Measurements from ENCODE around the gene CDYL2. TPM values are rescaled to one million over a fixed set of nuclear protein-coding genes. Genes with fewer than 3 reads are reported as not detected.
"Not testable (repeated sequence)": the region's sequence is repeated elsewhere in the genome, so short reads cannot be mapped to it uniquely, and the experiment has no call there.

Gene CDYL2
- total RNA-seq, 1 donor from 2014 or later = 4.1 TPM

DNA sequence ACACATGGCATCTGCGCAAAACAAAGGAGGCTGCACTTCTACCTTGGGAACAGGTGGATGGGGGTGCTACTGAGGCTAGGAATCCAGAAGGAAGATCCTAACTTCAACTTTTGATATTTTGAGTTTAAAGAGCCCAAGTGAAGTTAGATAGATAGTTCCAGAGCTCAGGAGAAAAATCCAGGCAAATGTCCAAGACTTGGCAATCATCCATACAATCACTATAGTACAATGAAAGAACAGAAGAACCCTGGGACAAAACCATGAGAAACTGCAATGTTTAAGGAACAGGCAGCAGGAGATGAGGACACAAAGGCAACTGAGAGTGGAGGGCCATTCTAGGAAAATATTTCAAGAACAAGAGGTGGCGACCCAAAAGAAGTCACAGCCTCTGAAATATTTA lies 12.4 kb downstream of the CDYL2 start:
- no peaks in the 10 kb centered on the region for H3K4me1 Mint-ChIP-seq (ENCODE audit: low read depth)
- H3K36me3 Mint-ChIP-seq (ENCODE audit: low read depth) = no peaks in the 10 kb centered on the region
- no peak overlapping the region for H3K4me3 Mint-ChIP-seq (ENCODE audit: unreplicated experiment)
- no peak for DNase-seq (ENCODE audit: low spot score)
- H3K27me3 Mint-ChIP-seq (ENCODE audit: low read depth) = peaks cover 2% of the 10 kb centered on the region
- no peak overlapping the region for H3K27ac Mint-ChIP-seq (ENCODE audit: unreplicated experiment)
- peaks cover 3% of the 10 kb centered on the region for H3K9me3 Mint-ChIP-seq (ENCODE audit: low read depth)
- TF ChIP-seq, protein P1, sequence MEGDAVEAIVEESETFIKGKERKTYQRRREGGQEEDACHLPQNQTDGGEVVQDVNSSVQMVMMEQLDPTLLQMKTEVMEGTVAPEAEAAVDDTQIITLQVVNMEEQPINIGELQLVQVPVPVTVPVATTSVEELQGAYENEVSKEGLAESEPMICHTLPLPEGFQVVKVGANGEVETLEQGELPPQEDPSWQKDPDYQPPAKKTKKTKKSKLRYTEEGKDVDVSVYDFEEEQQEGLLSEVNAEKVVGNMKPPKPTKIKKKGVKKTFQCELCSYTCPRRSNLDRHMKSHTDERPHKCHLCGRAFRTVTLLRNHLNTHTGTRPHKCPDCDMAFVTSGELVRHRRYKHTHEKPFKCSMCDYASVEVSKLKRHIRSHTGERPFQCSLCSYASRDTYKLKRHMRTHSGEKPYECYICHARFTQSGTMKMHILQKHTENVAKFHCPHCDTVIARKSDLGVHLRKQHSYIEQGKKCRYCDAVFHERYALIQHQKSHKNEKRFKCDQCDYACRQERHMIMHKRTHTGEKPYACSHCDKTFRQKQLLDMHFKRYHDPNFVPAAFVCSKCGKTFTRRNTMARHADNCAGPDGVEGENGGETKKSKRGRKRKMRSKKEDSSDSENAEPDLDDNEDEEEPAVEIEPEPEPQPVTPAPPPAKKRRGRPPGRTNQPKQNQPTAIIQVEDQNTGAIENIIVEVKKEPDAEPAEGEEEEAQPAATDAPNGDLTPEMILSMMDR (IDR thresholded peaks at IDR 0.05) = no peak

DNA sequence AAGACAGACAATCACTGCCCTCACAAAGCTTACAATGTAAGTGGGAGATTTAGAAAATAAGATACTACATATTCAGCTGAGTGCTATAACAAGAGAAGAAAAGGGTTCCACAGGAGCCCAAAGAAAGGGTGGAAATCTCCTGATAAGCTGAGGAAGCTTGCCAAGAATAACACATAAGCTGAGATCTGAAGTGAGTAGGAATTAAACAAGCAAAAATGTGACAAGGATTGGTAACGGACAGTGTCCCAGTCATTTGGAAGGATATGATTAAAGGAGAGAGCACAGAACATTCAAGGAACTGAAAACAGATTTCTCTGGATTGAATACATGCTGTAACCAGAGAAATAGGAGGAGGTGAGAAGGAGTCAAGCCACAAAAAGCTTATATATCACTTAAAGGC lies 13.0 kb downstream of the CDYL2 start:
- Mint-ChIP-seq H3K27me3 (ENCODE audit: low read depth) (no peaks in the 10 kb centered on the region), H3K9me3 (ENCODE audit: low read depth) (peaks cover 3% of the 10 kb centered on the region), H3K4me3 (ENCODE audit: unreplicated experiment) (no peak overlapping the region), H3K27ac (ENCODE audit: unreplicated experiment) (no peak overlapping the region), H3K36me3 (ENCODE audit: low read depth) (no peaks in the 10 kb centered on the region), H3K4me1 (ENCODE audit: low read depth) (no peaks in the 10 kb centered on the region)
- TF ChIP-seq, protein P1 (IDR thresholded peaks at IDR 0.05) = no peak
- DNase-seq (ENCODE audit: low spot score) = no peak

DNA sequence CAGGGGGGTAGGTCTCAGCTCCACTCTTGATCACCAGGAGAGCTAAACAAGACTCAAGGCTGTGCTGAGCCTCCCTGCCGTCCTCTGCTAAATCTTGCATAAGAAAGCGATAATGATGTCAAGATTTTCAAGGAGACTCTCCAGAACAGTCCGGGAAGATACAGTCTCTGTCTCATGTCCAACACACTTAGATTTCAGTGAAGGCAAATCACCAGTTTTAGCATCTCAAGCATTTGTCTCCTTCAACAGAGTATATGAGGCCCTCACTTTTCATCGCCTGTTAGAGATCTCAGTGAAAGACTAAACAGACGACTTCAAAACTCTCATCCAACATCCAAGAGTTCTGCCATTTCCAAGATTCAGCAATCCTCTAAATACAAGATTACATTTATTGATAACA lies 13.6 kb downstream of the CDYL2 start:
- Mint-ChIP-seq H3K4me3 (ENCODE audit: unreplicated experiment) (no peak overlapping the region), H3K27ac (ENCODE audit: unreplicated experiment) (no peak overlapping the region), H3K4me1 (ENCODE audit: low read depth) (no peaks in the 10 kb centered on the region), H3K27me3 (ENCODE audit: low read depth) (no peaks in the 10 kb centered on the region), H3K9me3 (ENCODE audit: low read depth) (peaks cover 3% of the 10 kb centered on the region), H3K36me3 (ENCODE audit: low read depth) (no peaks in the 10 kb centered on the region)
- no peak for DNase-seq (ENCODE audit: low spot score)
- TF ChIP-seq, protein P1 (IDR thresholded peaks at IDR 0.05) = no peak

DNA sequence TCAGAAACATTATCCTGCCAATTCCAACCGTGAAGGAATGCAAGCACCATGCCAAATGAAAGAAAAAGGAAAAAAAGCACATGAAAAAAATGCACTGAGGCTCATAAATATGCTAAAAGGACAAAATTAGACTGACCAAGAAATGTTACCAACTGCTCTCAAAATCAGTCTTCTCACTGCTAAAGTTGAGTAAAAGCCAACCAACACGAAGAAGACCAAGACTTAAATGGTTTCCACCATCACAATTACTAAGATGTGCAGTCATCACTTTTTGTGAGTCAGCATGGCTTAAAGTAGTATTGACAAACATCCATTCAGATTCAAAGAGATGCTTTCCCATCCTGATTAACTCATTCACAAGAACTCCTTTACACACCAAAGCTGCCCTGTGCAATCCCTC lies 16.4 kb downstream of the CDYL2 start:
- Mint-ChIP-seq H3K4me1 (ENCODE audit: low read depth) (no peaks in the 10 kb centered on the region), H3K27me3 (ENCODE audit: low read depth) (no peaks in the 10 kb centered on the region), H3K4me3 (ENCODE audit: unreplicated experiment) (no peak overlapping the region), H3K36me3 (ENCODE audit: low read depth) (no peaks in the 10 kb centered on the region), H3K27ac (ENCODE audit: unreplicated experiment) (no peak overlapping the region), H3K9me3 (ENCODE audit: low read depth) (peaks cover 13% of the 10 kb centered on the region)
- no peak for DNase-seq (ENCODE audit: low spot score)
- TF ChIP-seq, protein P1 (IDR thresholded peaks at IDR 0.05) = no peak

DNA sequence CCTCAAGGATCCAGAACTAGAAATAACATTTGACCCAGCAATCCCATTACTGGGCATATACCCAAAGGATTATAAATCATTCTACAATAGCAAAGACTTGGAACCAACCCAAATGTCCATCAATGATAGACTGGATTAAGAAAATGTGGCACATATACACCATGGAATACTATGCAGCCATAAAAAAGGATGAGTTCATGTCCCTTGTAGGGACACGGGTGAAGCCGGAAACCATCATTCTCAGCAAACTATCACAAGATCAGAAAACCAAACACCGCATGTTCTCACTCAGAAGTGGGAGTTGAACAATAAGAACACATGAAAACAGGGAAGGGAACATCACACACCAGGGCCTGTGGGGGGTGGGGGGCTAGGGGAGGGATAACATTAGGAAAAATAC lies 17.8 kb downstream of the CDYL2 start:
- H3K4me1 Mint-ChIP-seq (ENCODE audit: low read depth); H3K36me3 Mint-ChIP-seq (ENCODE audit: low read depth); DNase-seq (ENCODE audit: low spot score); H3K4me3 Mint-ChIP-seq (ENCODE audit: unreplicated experiment); H3K27me3 Mint-ChIP-seq (ENCODE audit: low read depth); H3K27ac Mint-ChIP-seq (ENCODE audit: unreplicated experiment): not testable (repeated sequence)
- peaks cover 27% of the 10 kb centered on the region for H3K9me3 Mint-ChIP-seq (ENCODE audit: low read depth)

DNA sequence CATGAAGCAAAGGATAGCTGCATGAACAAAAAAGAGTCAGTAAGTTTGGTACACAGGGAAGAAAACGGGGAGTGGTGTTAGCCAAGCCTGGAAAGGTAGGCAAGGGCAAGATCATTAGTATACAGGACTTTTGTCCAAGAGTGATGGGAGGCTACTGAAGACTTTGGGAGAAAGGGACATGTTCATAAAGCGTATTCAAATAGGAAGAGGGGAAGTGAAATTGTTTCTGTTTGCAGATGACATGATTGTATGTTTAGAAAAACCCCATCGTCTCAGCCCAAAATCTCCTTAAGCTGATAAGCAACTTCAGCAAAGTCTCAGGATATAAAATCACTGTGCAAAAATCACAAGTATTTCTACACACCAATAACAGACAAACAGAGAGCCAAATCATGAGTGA lies 19.4 kb downstream of the CDYL2 start:
- Mint-ChIP-seq H3K9me3 (ENCODE audit: low read depth) (peaks cover 36% of the 10 kb centered on the region), H3K27me3 (ENCODE audit: low read depth) (no peaks in the 10 kb centered on the region), H3K36me3 (ENCODE audit: low read depth) (peaks cover 1% of the 10 kb centered on the region), H3K4me1 (ENCODE audit: low read depth) (no peaks in the 10 kb centered on the region), H3K4me3 (ENCODE audit: unreplicated experiment) (no peak overlapping the region), H3K27ac (ENCODE audit: unreplicated experiment) (no peak overlapping the region)
- no peak for DNase-seq (ENCODE audit: low spot score)
- TF ChIP-seq, protein P1 (IDR thresholded peaks at IDR 0.05) = no peak

Measured in chondrocyte (in vitro differentiated cells).